ENCODE results near the gene SMIM12.

The SMIM12 gene

DNA sequence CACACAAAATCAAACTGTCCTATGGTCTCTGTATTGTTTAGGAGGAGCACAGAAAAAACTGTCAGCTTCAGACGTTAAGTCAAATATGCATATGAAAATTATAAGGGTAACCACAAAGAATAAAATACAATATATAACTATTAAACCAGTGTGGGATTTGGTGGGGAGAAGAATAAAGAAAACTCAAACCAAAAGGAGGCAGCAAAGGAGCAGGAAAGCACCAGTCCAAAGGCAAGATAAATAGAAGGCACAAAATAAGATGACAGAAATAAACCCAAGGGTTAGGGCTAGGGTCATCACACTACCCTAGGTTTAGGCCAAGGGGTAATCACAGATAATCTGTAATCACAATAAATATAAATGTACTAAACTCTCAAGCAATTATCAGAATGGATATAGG lies 37.1 kb upstream of the SMIM12 start:
- Histone ChIP-seq H3K27me3 (ENCODE audit: insufficient read depth, low read length) (no peaks in the 10 kb centered on the region), H3K79me2 (ENCODE audit: insufficient read depth, low read length) (no peaks in the 10 kb centered on the region), H2AFZ (ENCODE audit: low read length) (no peak overlapping the region), H3F3A (ENCODE audit: insufficient read depth, low read length) (no peaks in the 10 kb centered on the region), H3K36me3 (ENCODE audit: insufficient read depth, low read length) (no peaks in the 10 kb centered on the region; the same call in 1 of the 2 replicates), H3K9ac (ENCODE audit: low read length) (no peak overlapping the region), H3K27ac (ENCODE audit: low read depth, low read length, poor library complexity, severe bottlenecking) (no peak overlapping the region), H4K20me1 (ENCODE audit: insufficient read depth, low read length) (no peaks in the 10 kb centered on the region), H3K4me1 (ENCODE audit: insufficient read depth, low read length, severe bottlenecking) (no peaks in the 10 kb centered on the region), H3K9me2 (ENCODE audit: low read depth, low read length) (no peaks in the 10 kb centered on the region), H3K9me3 (ENCODE audit: low read length) (peaks cover 7% of the 10 kb centered on the region; the same call in 1 of the 2 replicates), H3K4me3 (ENCODE audit: low read depth, low read length, poor library complexity, severe bottlenecking) (no peak overlapping the region), H3K4me2 (ENCODE audit: low read length) (no peak overlapping the region)
- TF ChIP-seq EZH2 (IDR thresholded peaks at IDR 0.05; ENCODE audit: borderline replicate concordance, low read length) (no peak), CTCF (IDR thresholded peaks at IDR 0.05; ENCODE audit: low read length) (no peak)

GRCh38 chr1:34889705-34890104 lies 30.2 kb upstream of the SMIM12 start:
- no peaks in the 10 kb centered on the region; the same call in 1 of the 2 replicates for H3K36me3 ChIP-seq (ENCODE audit: insufficient read depth, low read length)

DNA sequence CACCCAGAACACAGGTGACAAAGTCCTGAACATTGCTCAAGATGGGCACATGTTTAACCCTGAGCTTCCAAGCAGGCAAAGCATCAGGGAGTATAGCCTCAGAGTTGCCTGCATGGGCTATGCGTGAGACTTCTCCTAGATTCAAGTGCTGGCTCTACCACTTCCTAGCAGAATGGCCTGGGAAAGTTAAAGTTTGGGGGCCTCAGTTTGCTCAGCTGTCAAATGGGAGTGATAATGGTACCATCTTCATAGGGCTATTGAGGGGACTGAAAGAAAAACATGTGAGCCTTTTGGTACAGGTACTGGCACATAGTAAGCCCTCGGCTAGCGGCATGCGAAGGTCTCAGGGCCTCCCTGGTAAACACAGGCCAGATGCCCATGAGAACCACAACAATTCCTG lies 28.0 kb upstream of the SMIM12 start:
- H2AFZ ChIP-seq (ENCODE audit: low read length), result no peak overlapping the region
- peaks cover 6% of the 10 kb centered on the region; the same call in 1 of the 2 replicates for H3K9me3 ChIP-seq (ENCODE audit: low read length)
- H3K4me2 ChIP-seq (ENCODE audit: low read length), result no peak overlapping the region
- H3K9ac ChIP-seq (ENCODE audit: low read length), result no peak overlapping the region
- no peak overlapping the region for H3K27ac ChIP-seq (ENCODE audit: low read depth, low read length, poor library complexity, severe bottlenecking)
- H3K4me3 ChIP-seq (ENCODE audit: low read depth, low read length, poor library complexity, severe bottlenecking), result no peak overlapping the region
- peaks cover 5% of the 10 kb centered on the region; the same call in 1 of the 2 replicates for H3K27me3 ChIP-seq (ENCODE audit: insufficient read depth, low read length)
- TF ChIP-seq EZH2 (IDR thresholded peaks at IDR 0.05; ENCODE audit: borderline replicate concordance, low read length) (no peak), CTCF (IDR thresholded peaks at IDR 0.05; ENCODE audit: low read length) (no peak)
- no peaks in the 10 kb centered on the region for H4K20me1 ChIP-seq (ENCODE audit: insufficient read depth, low read length)
- H3K79me2 ChIP-seq (ENCODE audit: insufficient read depth, low read length), result no peaks in the 10 kb centered on the region
- peaks cover 10% of the 10 kb centered on the region for H3K4me1 ChIP-seq (ENCODE audit: insufficient read depth, low read length, severe bottlenecking)
- H3F3A ChIP-seq (ENCODE audit: insufficient read depth, low read length), result no peaks in the 10 kb centered on the region
- H3K36me3 ChIP-seq (ENCODE audit: insufficient read depth, low read length), result no peaks in the 10 kb centered on the region; the same call in 1 of the 2 replicates
- H3K9me2 ChIP-seq (ENCODE audit: low read depth, low read length), result no peaks in the 10 kb centered on the region

More at GRCh38 chr1:34889705-34890104, 30.2 kb upstream of the SMIM12 start:
- Histone ChIP-seq H4K20me1 (ENCODE audit: insufficient read depth, low read length) (no peaks in the 10 kb centered on the region), H3K9me2 (ENCODE audit: low read depth, low read length) (no peaks in the 10 kb centered on the region), H3K9me3 (ENCODE audit: low read length) (peaks cover 10% of the 10 kb centered on the region; the same call in 1 of the 2 replicates), H3K4me1 (ENCODE audit: insufficient read depth, low read length, severe bottlenecking) (peaks cover 10% of the 10 kb centered on the region), H3K4me2 (ENCODE audit: low read length) (no peak overlapping the region), H2AFZ (ENCODE audit: low read length) (no peak overlapping the region), H3K9ac (ENCODE audit: low read length) (no peak overlapping the region), H3F3A (ENCODE audit: insufficient read depth, low read length) (no peaks in the 10 kb centered on the region), H3K27ac (ENCODE audit: low read depth, low read length, poor library complexity, severe bottlenecking) (no peak overlapping the region), H3K4me3 (ENCODE audit: low read depth, low read length, poor library complexity, severe bottlenecking) (no peak overlapping the region), H3K79me2 (ENCODE audit: insufficient read depth, low read length) (no peaks in the 10 kb centered on the region), H3K27me3 (ENCODE audit: insufficient read depth, low read length) (peaks cover 5% of the 10 kb centered on the region; the same call in 1 of the 2 replicates)
- TF ChIP-seq CTCF (IDR thresholded peaks at IDR 0.05; ENCODE audit: low read length), result no peak
- TF ChIP-seq EZH2 (IDR thresholded peaks at IDR 0.05; ENCODE audit: borderline replicate concordance, low read length), result no peak
